HepG2 (cell line): Measurements from ENCODE around the gene G6PC3. TPM values are rescaled to one million over a fixed set of nuclear protein-coding genes. Genes with fewer than 3 reads are reported as not detected.

Source experiments
- ATF7-NPFF ChIP-seq: sonication (generic); formaldehyde crosslinking; IDR thresholded peaks from 2 replicates; pipeline ENCODE4 v1.8.1; 2023; ENCODE audit warnings: mild to moderate bottlenecking, low read depth, missing genetic modification reagents, moderate library complexity
- HNRNPUL1 ChIP-seq: fragments of 200-400 bp; formaldehyde crosslinking; IDR thresholded peaks from 2 replicates; pipeline ENCODE4 v1.6.1; 2017; ENCODE audit warnings: low read depth, mild to moderate bottlenecking, low read length, moderate library complexity
- MATR3 ChIP-seq: sonication (generic); formaldehyde crosslinking; IDR thresholded peaks from 2 replicates; pipeline ENCODE4 v1.4.0; 2020; ENCODE audit warnings: missing genetic modification reagents
- NFKBIZ ChIP-seq: IDR thresholded peaks from 2 replicates; pipeline ENCODE4 v1.6.1; 2018; ENCODE audit warnings: missing genetic modification reagents, missing compliant biosample characterization
- NR2F2 ChIP-seq: IDR thresholded peaks from 2 replicates; pipeline ENCODE4 v1.6.1; 2012; ENCODE audit warnings: low read depth, inconsistent platforms, borderline replicate concordance
- PBX2 ChIP-seq: IDR thresholded peaks from 2 replicates; pipeline ENCODE4 v1.6.1; 2016; ENCODE audit warnings: control low read depth
- SP140L ChIP-seq: sonication (generic); formaldehyde crosslinking; IDR thresholded peaks from 2 replicates; pipeline ENCODE4 v1.4.0; 2020; ENCODE audit warnings: missing genetic modification reagents, borderline replicate concordance
- SRSF1 ChIP-seq: fragments of 200-400 bp; formaldehyde crosslinking; optimal IDR thresholded peaks from 2 replicates; pipeline ENCODE3; 2017; ENCODE audit warnings: mild to moderate bottlenecking, low read depth, low read length, moderate library complexity
- ZBTB2 ChIP-seq: sonication (generic); formaldehyde crosslinking; IDR thresholded peaks from 2 replicates; pipeline ENCODE4 v1.8.0; 2022; ENCODE audit warnings: low read depth, missing genetic modification reagents
- ZNF17 ChIP-seq: sonication (generic); formaldehyde crosslinking; IDR thresholded peaks from 2 replicates; pipeline ENCODE4 v1.5.0; 2020; ENCODE audit warnings: mild to moderate bottlenecking, missing genetic modification reagents
- ZNF33B ChIP-seq: sonication (generic); formaldehyde crosslinking; IDR thresholded peaks from 2 replicates; pipeline ENCODE4 v1.5.1; 2020; ENCODE audit warnings: mild to moderate bottlenecking, missing genetic modification reagents
- ZNF362 ChIP-seq: sonication (generic); formaldehyde crosslinking; IDR thresholded peaks from 2 replicates; pipeline ENCODE4 v1.4.0; 2020; ENCODE audit warnings: missing genetic modification reagents, mild to moderate bottlenecking, borderline replicate concordance
- ZNF383 ChIP-seq: sonication (generic); formaldehyde crosslinking; IDR thresholded peaks from 2 replicates; pipeline ENCODE4 v1.4.0; 2020; ENCODE audit warnings: missing genetic modification reagents, mild to moderate bottlenecking, borderline replicate concordance
- ZNF530 ChIP-seq: sonication (generic); formaldehyde crosslinking; IDR thresholded peaks from 2 replicates; pipeline ENCODE4 v1.5.0; 2020; ENCODE audit warnings: low read depth, mild to moderate bottlenecking, missing genetic modification reagents
- ZNF557 ChIP-seq: sonication (generic); formaldehyde crosslinking; IDR thresholded peaks from 2 replicates; pipeline ENCODE4 v1.4.0; 2020; ENCODE audit warnings: missing genetic modification reagents
- ZNF644 ChIP-seq: IDR thresholded peaks from 2 replicates; pipeline ENCODE4 v1.6.1; 2016; ENCODE audit warnings: low read depth
- ZNF761 ChIP-seq: sonication (generic); formaldehyde crosslinking; conservative IDR thresholded peaks from 2 replicates; pipeline ENCODE4 v1.4.0; 2020; ENCODE audit warnings: mild to moderate bottlenecking, missing genetic modification reagents
- polyA plus RNA-seq, 8 experiments: library from polyadenylated mRNA; depleted of rRNA in 3 of 8; stranded (reverse) in 7 of 8; unstranded in 1 of 8; fragments of >200 nt; fragmentation: Illumina TruSeq in 4 of 8; extraction: Trizol in 4 of 8; gene quantifications; 2 replicates each; pipeline versions ENCODE4 v1.2.1 to v1.2.3, GENCODE V29; 2011 to 2016; ENCODE audit warnings: low read depth in 4 of 8, missing spikeins in 1 of 8, mixed read lengths in 1 of 8; ENCODE audit not compliant: insufficient read depth in 1 of 8
- total RNA-seq, 5 experiments: library from RNA; depleted of rRNA; stranded (reverse); fragments of >200 nt; fragmentation: Illumina TruSeq; extraction: Trizol; gene quantifications; 2 replicates each; pipeline ENCODE4 v1.2.3, GENCODE V29; 2016; ENCODE audit warnings: low read depth in 1 of 5
- TF ChIP-seq, protein P1 (sequence below): sonication (generic); formaldehyde crosslinking; IDR thresholded peaks from 2 replicates; pipeline ENCODE4 v1.5.0; 2020; ENCODE audit warnings: mild to moderate bottlenecking, missing genetic modification reagents
- TF ChIP-seq, protein P2 (sequence below): sonication (generic); formaldehyde crosslinking; IDR thresholded peaks from 2 replicates; pipeline ENCODE4 v1.8.0; 2022; ENCODE audit warnings: mild to moderate bottlenecking, missing genetic modification reagents, borderline replicate concordance
- TF ChIP-seq, protein P3 (sequence below): IDR thresholded peaks from 2 replicates; pipeline ENCODE4 v1.6.1; 2016; ENCODE audit warnings: mild to moderate bottlenecking

Gene G6PC3
- total and polyA plus RNA-seq, 2 of the 13 experiments (the other 11 are each of a cell fraction or from before 2014, with no cell fraction given): 38.5 to 75.8 TPM

DNA sequence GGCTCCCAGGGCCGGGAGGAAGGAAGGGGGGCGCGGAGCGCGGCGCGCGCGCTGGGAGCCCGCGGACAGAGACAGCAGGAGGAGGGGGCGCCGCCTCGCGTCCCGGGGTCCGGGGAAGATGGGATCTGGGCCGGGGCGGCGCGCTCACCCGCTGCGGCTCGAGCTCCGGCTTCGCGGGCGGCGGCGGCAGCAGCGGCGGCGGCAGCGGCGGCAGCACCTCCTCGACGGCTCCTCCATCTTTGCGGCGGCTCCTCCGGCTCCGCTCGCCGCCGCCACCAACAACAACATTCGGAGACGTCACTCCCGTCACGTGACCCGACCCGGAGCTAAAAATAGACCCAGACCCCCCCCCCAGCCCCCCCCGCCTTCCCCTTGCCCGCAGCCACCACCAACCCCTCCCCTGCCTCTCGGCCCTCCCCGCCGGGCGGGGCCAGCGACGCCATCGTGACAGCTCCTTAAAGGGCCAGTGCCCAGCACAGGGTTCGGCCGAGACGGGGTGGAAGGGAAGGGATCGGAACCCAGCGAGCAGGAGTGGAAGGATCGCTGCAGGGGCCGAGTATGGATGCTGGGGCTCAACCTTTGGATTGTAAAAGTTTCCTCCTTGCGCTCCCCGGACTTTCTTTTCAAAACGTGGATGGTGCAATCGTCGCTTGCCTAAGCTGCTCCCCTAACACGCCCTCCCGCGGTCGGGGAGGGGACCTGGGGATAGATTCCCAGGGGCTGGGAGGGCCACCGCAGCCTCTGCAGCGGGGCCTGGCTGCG, 53.0 kb downstream of the G6PC3 start, which contains the start of gene HDAC5 (continued):
- TF ChIP-seq MATR3 (CRISPR knock-in tag): no peak
- TF ChIP-seq ZNF17: no peak
- no peak for TF ChIP-seq HNRNPUL1
- TF ChIP-seq, protein P1, sequence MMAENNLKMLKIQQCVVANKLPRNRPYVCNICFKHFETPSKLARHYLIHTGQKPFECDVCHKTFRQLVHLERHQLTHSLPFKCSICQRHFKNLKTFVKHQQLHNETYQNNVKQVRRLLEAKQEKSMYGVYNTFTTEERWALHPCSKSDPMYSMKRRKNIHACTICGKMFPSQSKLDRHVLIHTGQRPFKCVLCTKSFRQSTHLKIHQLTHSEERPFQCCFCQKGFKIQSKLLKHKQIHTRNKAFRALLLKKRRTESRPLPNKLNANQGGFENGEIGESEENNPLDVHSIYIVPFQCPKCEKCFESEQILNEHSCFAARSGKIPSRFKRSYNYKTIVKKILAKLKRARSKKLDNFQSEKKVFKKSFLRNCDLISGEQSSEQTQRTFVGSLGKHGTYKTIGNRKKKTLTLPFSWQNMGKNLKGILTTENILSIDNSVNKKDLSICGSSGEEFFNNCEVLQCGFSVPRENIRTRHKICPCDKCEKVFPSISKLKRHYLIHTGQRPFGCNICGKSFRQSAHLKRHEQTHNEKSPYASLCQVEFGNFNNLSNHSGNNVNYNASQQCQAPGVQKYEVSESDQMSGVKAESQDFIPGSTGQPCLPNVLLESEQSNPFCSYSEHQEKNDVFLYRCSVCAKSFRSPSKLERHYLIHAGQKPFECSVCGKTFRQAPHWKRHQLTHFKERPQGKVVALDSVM (CRISPR knock-in tag): peak; percentile 61; the same call in 1 of the 2 replicates
- TF ChIP-seq ZNF761 (CRISPR knock-in tag): peak; percentile 83
- TF ChIP-seq, protein P2, sequence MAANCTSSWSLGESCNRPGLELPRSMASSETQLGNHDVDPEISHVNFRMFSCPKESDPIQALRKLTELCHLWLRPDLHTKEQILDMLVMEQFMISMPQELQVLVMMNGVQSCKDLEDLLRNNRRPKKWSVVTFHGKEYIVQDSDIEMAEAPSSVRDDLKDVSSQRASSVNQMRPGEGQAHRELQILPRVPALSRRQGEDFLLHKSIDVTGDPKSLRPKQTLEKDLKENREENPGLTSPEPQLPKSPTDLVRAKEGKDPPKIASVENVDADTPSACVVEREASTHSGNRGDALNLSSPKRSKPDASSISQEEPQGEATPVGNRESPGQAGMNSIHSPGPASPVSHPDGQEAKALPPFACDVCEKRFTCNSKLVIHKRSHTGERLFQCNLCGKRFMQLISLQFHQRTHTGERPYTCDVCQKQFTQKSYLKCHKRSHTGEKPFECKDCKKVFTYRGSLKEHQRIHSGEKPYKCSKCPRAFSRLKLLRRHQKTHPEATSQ: no peak
- TF ChIP-seq ZNF644 (CRISPR knock-in tag): no peak
- 0 out of 2 replicates have a peak, but pooled peaks have one; percentile 21 for TF ChIP-seq SP140L
- TF ChIP-seq, protein P3, sequence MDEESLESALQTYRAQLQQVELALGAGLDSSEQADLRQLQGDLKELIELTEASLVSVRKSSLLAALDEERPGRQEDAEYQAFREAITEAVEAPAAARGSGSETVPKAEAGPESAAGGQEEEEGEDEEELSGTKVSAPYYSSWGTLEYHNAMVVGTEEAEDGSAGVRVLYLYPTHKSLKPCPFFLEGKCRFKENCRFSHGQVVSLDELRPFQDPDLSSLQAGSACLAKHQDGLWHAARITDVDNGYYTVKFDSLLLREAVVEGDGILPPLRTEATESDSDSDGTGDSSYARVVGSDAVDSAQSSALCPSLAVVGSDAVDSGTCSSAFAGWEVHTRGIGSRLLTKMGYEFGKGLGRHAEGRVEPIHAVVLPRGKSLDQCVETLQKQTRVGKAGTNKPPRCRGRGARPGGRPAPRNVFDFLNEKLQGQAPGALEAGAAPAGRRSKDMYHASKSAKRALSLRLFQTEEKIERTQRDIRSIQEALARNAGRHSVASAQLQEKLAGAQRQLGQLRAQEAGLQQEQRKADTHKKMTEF (CRISPR knock-in tag): peak; percentile 81
- TF ChIP-seq ZNF557 (CRISPR knock-in tag): no peak
- no peak; the same call in 1 of the 2 replicates for TF ChIP-seq NR2F2
- 0 out of 2 replicates have a peak, but pooled peaks have one; percentile 40 for TF ChIP-seq ZNF383 (CRISPR knock-in tag)
- TF ChIP-seq SRSF1: peak; percentile 35
- no peak for TF ChIP-seq ZNF530 (CRISPR knock-in tag)
- TF ChIP-seq ZNF33B: peak; percentile 46; the same call in 1 of the 2 replicates
- TF ChIP-seq PBX2 (CRISPR knock-in tag): no peak
- peak; percentile 76; the same call in 1 of the 2 replicates for TF ChIP-seq ATF7-NPFF (CRISPR knock-in tag)
- TF ChIP-seq ZBTB2 (CRISPR knock-in tag): 0 out of 2 replicates have a peak, but pooled peaks have one; percentile 15
- TF ChIP-seq ZNF362: peak; percentile 83
- peak; percentile 76; the same call in 1 of the 2 replicates for TF ChIP-seq NFKBIZ (CRISPR knock-in tag)
